ENCODE data around the gene PRSS12. TPM values are rescaled to one million over a fixed set of nuclear protein-coding genes. Genes with fewer than 3 reads are reported as not detected.

PRSS12 gene
- total RNA-seq, 1 experiment from 2014 or later = 5.4 TPM

GRCh38 chr4:118335774-118336173 lies 17.0 kb downstream of the PRSS12 start:
- Histone ChIP-seq H2AK5ac (ENCODE audit: insufficient read length, low read length) (no peak overlapping the region), H2BK12ac (ENCODE audit: insufficient read length, low read depth, low read length) (no peak overlapping the region), H3K79me1 (ENCODE audit: insufficient read depth, low read depth, low read length, poor library complexity, severe bottlenecking) (no peaks in the 10 kb centered on the region), H2AFZ (ENCODE audit: low read length) (no peak overlapping the region), H3K18ac (ENCODE audit: insufficient read length, low read depth, low read length) (no peak overlapping the region), H3T11ph (ENCODE audit: low read length) (no peak overlapping the region), H4K20me1 (ENCODE audit: control insufficient read depth, insufficient read depth, insufficient read length) (no peaks in the 10 kb centered on the region), H3K27me3 (ENCODE audit: insufficient read depth, low read length) (no peaks in the 10 kb centered on the region), H2BK15ac (ENCODE audit: low read depth, low read length) (no peak overlapping the region), H3K4ac (ENCODE audit: low read depth, low read length) (no peak overlapping the region), H4K8ac (replicated peaks; ENCODE audit: insufficient read length, low read depth, low read length) (no peak overlapping the region), H3K4me1 (ENCODE audit: insufficient read depth, low read length) (no peaks in the 10 kb centered on the region; the same call in 1 of the 2 replicates), H3K56ac (ENCODE audit: insufficient read length, low read depth, low read length) (no peak overlapping the region), H2BK20ac (ENCODE audit: low read depth, low read length, poor library complexity, severe bottlenecking) (no peak overlapping the region), H3K27ac (ENCODE audit: insufficient read length, low read depth, low read length) (no peak overlapping the region), H2BK120ac (ENCODE audit: low read depth, low read length, poor library complexity, severe bottlenecking) (no peak overlapping the region), H3K79me2 (ENCODE audit: insufficient read depth, low read length) (no peaks in the 10 kb centered on the region), H2BK5ac (ENCODE audit: insufficient read length, low read length) (no peak overlapping the region), H3K9ac (ENCODE audit: extremely low read depth, insufficient read length, low read length) (no peak overlapping the region), H3K23me2 (ENCODE audit: insufficient read length, low read depth, low read length, poor library complexity, severe bottlenecking) (no peaks in the 10 kb centered on the region), H4K91ac (ENCODE audit: insufficient read length, low read depth, low read length) (no peak overlapping the region), H3K14ac (ENCODE audit: insufficient read depth, low read length) (no peak overlapping the region), H3K4me2 (ENCODE audit: insufficient read depth, insufficient read length, low read length) (no peak overlapping the region), H3K23ac (ENCODE audit: insufficient read length, low read depth, low read length) (no peak overlapping the region), H4K5ac (ENCODE audit: insufficient read length, low read depth, low read length) (no peak overlapping the region), H3K9me3 (ENCODE audit: control insufficient read depth, low read depth, low read length) (no peaks in the 10 kb centered on the region)
- no peaks in the 10 kb centered on the region for H3K36me3 Mint-ChIP-seq (ENCODE audit: insufficient read depth in 1 of 3, low read depth in 3 of 3)
- no CpG with 5 or more reads among the region's 4 CpGs for WGBS (ENCODE audit: extremely low coverage, insufficient read length, low lambda C conversion rate)
- no peak overlapping the region for H3K27ac Mint-ChIP-seq
- DNase-seq = no peak
- H3K4me3 Mint-ChIP-seq = no peak overlapping the region
- no peaks in the 10 kb centered on the region for H3K9me3 Mint-ChIP-seq
- no peaks in the 10 kb centered on the region for H3K27me3 Mint-ChIP-seq (ENCODE audit: low read depth)
- TF ChIP-seq CTCF (conservative IDR thresholded peaks at IDR 0.05) = no peak
- peaks cover 21 to 23% of the 10 kb centered on the region in 2 experiments for H3K4me1 Mint-ChIP-seq
